GM23248 (cell line): ENCODE results near the gene LRRC51. TPM values are rescaled to one million over a fixed set of nuclear protein-coding genes. Genes with fewer than 3 reads are reported as not detected.

Experiments
- DNase-seq: peaks from one replicate; pipeline ENCODE4 v3.0.0-alpha.2; 2015
- H2AFZ ChIP-seq: fragments of 200-600 bp; sonication (generic); 2 replicates; pipeline ENCODE4 v1.6.1; 2016; ENCODE audit warnings: antibody characterized with exemption
- H3F3A ChIP-seq: fragments of 200-600 bp; sonication (generic); 2 replicates; pipeline ENCODE4 v1.6.1; 2016; ENCODE audit warnings: mild to moderate bottlenecking, antibody characterized with exemption, mixed run types; ENCODE audit not compliant: insufficient read depth
- H3K27ac ChIP-seq: fragments of 200-600 bp; sonication (generic); 2 replicates; pipeline ENCODE4 v1.5.1; 2016; ENCODE audit warnings: mild to moderate bottlenecking
- H3K27me3 ChIP-seq: fragments of 200-600 bp; sonication (generic); replicated peaks from 2 replicates; pipeline ENCODE4 v1.6.1; 2016; ENCODE audit warnings: mild to moderate bottlenecking; ENCODE audit not compliant: insufficient read depth
- H3K36me3 ChIP-seq: fragments of 200-600 bp; sonication (generic); 2 replicates; pipeline ENCODE4 v1.6.1; 2016; ENCODE audit warnings: low read depth, mild to moderate bottlenecking
- H3K4me1 ChIP-seq: fragments of 200-600 bp; sonication (generic); 2 replicates; pipeline ENCODE4 v1.6.1; 2016; ENCODE audit warnings: mild to moderate bottlenecking; ENCODE audit not compliant: insufficient read depth
- H3K4me2 ChIP-seq: fragments of 200-600 bp; sonication (generic); one replicate; pipeline ENCODE4 v1.6.1; 2016; ENCODE audit warnings: mild to moderate bottlenecking; ENCODE audit not compliant: unreplicated experiment
- H3K4me3 ChIP-seq: fragments of 200-600 bp; sonication (generic); 2 replicates; pipeline ENCODE4 v1.5.1; 2016; ENCODE audit warnings: mild to moderate bottlenecking
- H3K79me2 ChIP-seq: fragments of 200-600 bp; sonication (generic); 2 replicates; pipeline ENCODE4 v1.6.1; 2016; ENCODE audit warnings: mild to moderate bottlenecking; ENCODE audit not compliant: insufficient read depth
- H3K9ac ChIP-seq: fragments of 200-600 bp; sonication (generic); 2 replicates; pipeline ENCODE4 v1.6.1; 2016; ENCODE audit warnings: mild to moderate bottlenecking
- H3K9me2 ChIP-seq: fragments of 200-600 bp; sonication (generic); 2 replicates; pipeline ENCODE4 v1.6.1; 2016; ENCODE audit warnings: mixed run types, mild to moderate bottlenecking, moderate library complexity; ENCODE audit not compliant: insufficient read depth
- H3K9me3 ChIP-seq: fragments of 200-600 bp; sonication (generic); one replicate; pipeline ENCODE4 v1.6.1; 2017; ENCODE audit warnings: low read depth
- H4K20me1 ChIP-seq: fragments of 200-600 bp; sonication (generic); 2 replicates; pipeline ENCODE4 v1.6.0; 2016; ENCODE audit not compliant: insufficient read depth
- EZH2 ChIP-seq: fragments of 200-600 bp; sonication (generic); IDR thresholded peaks from 2 replicates; pipeline ENCODE4 v1.6.1; 2018; ENCODE audit warnings: antibody characterized with exemption, mild to moderate bottlenecking; ENCODE audit not compliant: insufficient read depth, poor library complexity, severe bottlenecking
- EZH2phosphoT487 ChIP-seq: fragments of 200-600 bp; sonication (generic); IDR thresholded peaks from 2 replicates; pipeline ENCODE4 v1.6.1; 2018; ENCODE audit warnings: antibody characterized with exemption, moderate library complexity, mild to moderate bottlenecking, low read depth; ENCODE audit not compliant: insufficient read depth
- WGBS, 2 experiments: methylation state at CpG; one replicate each; pipeline ENCODE4 v1.1.6; 2015 to 2017; ENCODE audit warnings: low lambda C conversion rate in 2 of 2, low coverage in 1 of 2; ENCODE audit errors: missing lambda C conversion rate in 2 of 2; 5-methylcytosine and 5-hydroxymethylcytosine counted together
- in situ Hi-C: fragments of 300-500 bp; cut with MboI; formaldehyde crosslinking; loops from 2 replicates; pipeline ENCODE4 v1.15.0; 2020
- polyA plus RNA-seq: library from polyadenylated mRNA; unstranded; fragments of >200 nt; fragmentation: Nextera tagmentation; extraction: Ambion mirVana; gene quantifications from 2 replicates; pipeline ENCODE4 v1.2.1, GENCODE V29; 2016
- total RNA-seq: library from RNA; depleted of rRNA; stranded (reverse); fragments of >200 nt; shearing (Covaris generic); gene quantifications from 2 replicates; pipeline ENCODE4 v1.2.3, GENCODE V29; 2014

The LRRC51 gene
- total and polyA plus RNA-seq, 2 experiments from 2014 or later = 7.5 to 7.8 TPM

GRCh38 chr11:72135891-72136683, 55.4 kb downstream of the LRRC51 start:
- Histone ChIP-seq H3K4me2 (no peak overlapping the region), H3K36me3 (no peaks in the 10 kb centered on the region), H3K9ac (no peak overlapping the region), H3K79me2 (no peaks in the 10 kb centered on the region), H3K9me2 (no peaks in the 10 kb centered on the region), H3K4me3 (no peak overlapping the region), H3K4me1 (peaks cover 14% of the 10 kb centered on the region), H3K27ac (no peak overlapping the region), H4K20me1 (no peaks in the 10 kb centered on the region), H2AFZ (no peak overlapping the region), H3K9me3 (no peaks in the 10 kb centered on the region), H3K27me3 (no peaks in the 10 kb centered on the region), H3F3A (peaks cover 13% of the 10 kb centered on the region)
- no peak for DNase-seq
- WGBS, 2 experiments = 88% methylated on average over 12 to 14 of the region's 14 CpGs
- TF ChIP-seq EZH2 (no peak), EZH2phosphoT487 (no peak)
- in situ Hi-C loops = no loop called here

GRCh38 chr11:72136684-72137262, 56.1 kb downstream of the LRRC51 start:
- Histone ChIP-seq H3K9ac (no peak overlapping the region), H3K4me1 (peaks cover 20% of the 10 kb centered on the region), H3K4me3 (no peak overlapping the region), H3K79me2 (no peaks in the 10 kb centered on the region), H3K36me3 (no peaks in the 10 kb centered on the region), H2AFZ (no peak overlapping the region), H3K27ac (no peak overlapping the region), H3K9me2 (no peaks in the 10 kb centered on the region), H3F3A (peaks cover 19% of the 10 kb centered on the region), H3K4me2 (no peak overlapping the region), H3K9me3 (no peaks in the 10 kb centered on the region), H3K27me3 (no peaks in the 10 kb centered on the region), H4K20me1 (no peaks in the 10 kb centered on the region)
- in situ Hi-C loops = no loop called here
- TF ChIP-seq EZH2 (no peak), EZH2phosphoT487 (no peak)
- WGBS, 2 experiments = 66 to 85% methylated on average over 4 of the region's 4 CpGs
- DNase-seq = no peak

GRCh38 chr11:72138821-72139390, 58.3 kb downstream of the LRRC51 start:
- H2AFZ ChIP-seq = no peak overlapping the region
- H3K27ac ChIP-seq = no peak overlapping the region
- H3K36me3 ChIP-seq = no peaks in the 10 kb centered on the region
- H3K9me2 ChIP-seq = no peaks in the 10 kb centered on the region
- in situ Hi-C loops = no loop called here
- peaks cover 30% of the 10 kb centered on the region for H3F3A ChIP-seq
- no peak overlapping the region for H3K4me3 ChIP-seq
- no peaks in the 10 kb centered on the region for H3K79me2 ChIP-seq
- H4K20me1 ChIP-seq = no peaks in the 10 kb centered on the region
- H3K9me3 ChIP-seq = no peaks in the 10 kb centered on the region
- H3K4me2 ChIP-seq = no peak overlapping the region
- no peak overlapping the region for H3K9ac ChIP-seq
- no peaks in the 10 kb centered on the region for H3K27me3 ChIP-seq
- H3K4me1 ChIP-seq = peaks cover 32% of the 10 kb centered on the region
- 86 to 89% methylated on average over 12 of the region's 12 CpGs for WGBS, 2 experiments
- TF ChIP-seq EZH2phosphoT487 (no peak), EZH2 (no peak)
- no peak for DNase-seq

GRCh38 chr11:72139500-72139899, 58.9 kb downstream of the LRRC51 start:
- Histone ChIP-seq H3K9me3 (no peaks in the 10 kb centered on the region), H3K79me2 (no peaks in the 10 kb centered on the region), H3K4me2 (no peak overlapping the region), H3K9ac (no peak overlapping the region), H3K4me3 (no peak overlapping the region), H3F3A (peaks cover 34% of the 10 kb centered on the region), H3K27me3 (no peaks in the 10 kb centered on the region), H2AFZ (no peak overlapping the region), H3K4me1 (peaks cover 38% of the 10 kb centered on the region), H3K36me3 (no peaks in the 10 kb centered on the region), H3K9me2 (no peaks in the 10 kb centered on the region), H3K27ac (no peak overlapping the region), H4K20me1 (no peaks in the 10 kb centered on the region)
- no peak for DNase-seq
- TF ChIP-seq EZH2 = no peak
- TF ChIP-seq EZH2phosphoT487 = no peak
- in situ Hi-C loops = no loop called here
- WGBS, 2 experiments = 89 to 92% methylated on average over 10 of the region's 11 CpGs
